HG02981 (cell line): Measurements from ENCODE around the gene OR10J1.
"Not testable (repeated sequence)": the region's sequence is repeated elsewhere in the genome, so short reads cannot be mapped to it uniquely, and the experiment has no call there.

ENCODE experiments used
- ATAC-seq: cut with Tn5 transposase; IDR thresholded peaks from one replicate; pipeline ENCODE4 v1.9.1; 2021; ENCODE audit warnings: mild to moderate bottlenecking, moderate library complexity; ENCODE audit not compliant: unreplicated experiment

OR10J1 gene

GRCh38 chr1:159439422-159439821 is at the start of gene OR10J1:
TSS of gene OR10J1 (plus strand) at chr1:159439722. CDS start at chr1:159439792, 70 bp downstream.
- no peak for ATAC-seq

- ATAC-seq = no peak
Observed at GRCh38 chr1:159406821-159407220, 32.7 kb upstream of the OR10J1 start.

GRCh38 chr1:159408862-159409400 is 30.6 kb upstream of the OR10J1 start:
- ATAC-seq = no peak

GRCh38 chr1:159421821-159422220 is 17.7 kb upstream of the OR10J1 start:
- ATAC-seq = no peak

- ATAC-seq = no peak
Observed at GRCh38 chr1:159428536-159428935, 11.0 kb upstream of the OR10J1 start.

GRCh38 chr1:159429074-159429861 is 10.3 kb upstream of the OR10J1 start:
- no peak for ATAC-seq

GRCh38 chr1:159430985-159431384 is 8.5 kb upstream of the OR10J1 start:
- no peak for ATAC-seq

- no peak for ATAC-seq
Observed at GRCh38 chr1:159431904-159432303, 7.6 kb upstream of the OR10J1 start, which contains the start of gene OR10J4. TSS of gene OR10J4 (plus strand) at chr1:159432204.

GRCh38 chr1:159436469-159436868 is 3.1 kb upstream of the OR10J1 start:
- no peak for ATAC-seq

- ATAC-seq = no peak
Observed at GRCh38 chr1:159441360-159441759, 1.8 kb downstream of the OR10J1 start.

- no peak for ATAC-seq
Observed at GRCh38 chr1:159442428-159442827, 2.9 kb downstream of the OR10J1 start.

GRCh38 chr1:159443066-159443750 is 3.7 kb downstream of the OR10J1 start:
- ATAC-seq = no peak

- no peak for ATAC-seq
Observed at GRCh38 chr1:159444511-159444910, 5.0 kb downstream of the OR10J1 start.

GRCh38 chr1:159448181-159448580 is 8.7 kb downstream of the OR10J1 start:
- ATAC-seq = no peak

- ATAC-seq = not testable (repeated sequence)
Observed at GRCh38 chr1:159449605-159450004, 10.1 kb downstream of the OR10J1 start.

GRCh38 chr1:159459551-159459950 is 20.0 kb downstream of the OR10J1 start:
- ATAC-seq = no peak

- ATAC-seq = no peak
Observed at GRCh38 chr1:159465191-159465603, 25.7 kb downstream of the OR10J1 start.

- ATAC-seq = no peak
Observed at GRCh38 chr1:159468321-159468720, 28.8 kb downstream of the OR10J1 start.

GRCh38 chr1:159469921-159470533 is 30.5 kb downstream of the OR10J1 start:
- no peak for ATAC-seq

GRCh38 chr1:159473335-159473734 is 33.8 kb downstream of the OR10J1 start:
- no peak for ATAC-seq

GRCh38 chr1:159474926-159475325 is 35.4 kb downstream of the OR10J1 start:
- no peak for ATAC-seq
